Posterior vena cava (tissue), 2 donors: ENCODE data around the gene NCAM1. TPM values are rescaled to one million over a fixed set of nuclear protein-coding genes. Genes with fewer than 3 reads are reported as not detected.
"Not testable (repeated sequence)": the region's sequence is repeated elsewhere in the genome, so short reads cannot be mapped to it uniquely, and the experiment has no call there.

Experiments used
- DNase-seq: peaks from one replicate; pipeline ENCODE4 v3.0.0-alpha.2; 2020; ENCODE audit warnings: low spot score
- intact Hi-C, 2 donors: fragments of 100-400 bp; cut with DNase I; formaldehyde crosslinking; loops; one replicate each; pipeline versions ENCODE4 v1.14.1 to v1.14.2; 2022 to 2023
- long read RNA-seq, 2 donors: library from polyadenylated mRNA; unstranded; transcript quantifications; one replicate each; pipeline ENCODE4 v2.0.0, GENCODE V29; 2020 to 2021
- total RNA-seq, 2 donors: library from RNA; stranded (reverse); fragmentation: NEBNext Ultra II Directional; extraction: Animal tissue kit (Norgen Biotek cat#: 25700); gene quantifications; one replicate each; pipeline ENCODE4 v1.2.1, GENCODE V29; 2021
- donor health status: DM: yes; HTN: yes; CAD: no.
- donor health status: DM: yes; HTN: yes; CAD: no.

Gene NCAM1
- 100 to 1,000 TPM in 1 of 2 donors, 10 to 100 TPM in 1; 76.8 to 134 TPM for total RNA-seq
- long read RNA-seq, donor 1, partial matches to known transcripts: 8 of 29 reads
- long read RNA-seq, donor 1, other reads (novel, unspliced or antisense): 21 of 29 reads
- long read RNA-seq, donor 2, partial matches to known transcripts: 13 of 50 reads
- long read RNA-seq, donor 2, other reads (novel, unspliced or antisense): 36 of 50 reads

- intact Hi-C loops: loop anchor here in 1 of 2 donors (5.0 to 10.0 kb wide), 3 partner anchors 144 to 374 kb away; no protein-coding TSS in a partner anchor
- DNase-seq: peak; percentile 88
Measured at GRCh38 chr11:112961146-112961668, at the start of gene NCAM1. NCAM1 (plus strand) TSS chr11:112961420.

- DNase-seq: no peak
- intact Hi-C loops: no loop called here
Measured at GRCh38 chr11:112922606-112923005, 38.6 kb upstream of the NCAM1 start.

GRCh38 chr11:112924836-112925235 lies 36.4 kb upstream of the NCAM1 start:
- DNase-seq, intact Hi-C loops: not testable (repeated sequence)

- no peak for DNase-seq
- intact Hi-C loops: no loop called here
Measured at GRCh38 chr11:112925516-112926310, 35.5 kb upstream of the NCAM1 start.

- intact Hi-C loops: no loop called here
- DNase-seq: no peak
Measured at GRCh38 chr11:112928136-112928535, 33.1 kb upstream of the NCAM1 start.

GRCh38 chr11:112929432-112929831 lies 31.8 kb upstream of the NCAM1 start:
- no peak for DNase-seq
- intact Hi-C loops: no loop called here

GRCh38 chr11:112931703-112932102 lies 29.5 kb upstream of the NCAM1 start:
- intact Hi-C loops: no loop called here
- DNase-seq: no peak

GRCh38 chr11:112932593-112932992 lies 28.6 kb upstream of the NCAM1 start:
- DNase-seq: no peak
- intact Hi-C loops: no loop called here

- intact Hi-C loops: no loop called here
- no peak for DNase-seq
Measured at GRCh38 chr11:112933970-112934369, 27.2 kb upstream of the NCAM1 start.

- intact Hi-C loops: no loop called here
- DNase-seq: no peak
Measured at GRCh38 chr11:112941104-112941503, 20.1 kb upstream of the NCAM1 start.

GRCh38 chr11:112942966-112943643 lies 18.1 kb upstream of the NCAM1 start:
- DNase-seq: no peak
- intact Hi-C loops: no loop called here

- intact Hi-C loops: no loop called here
- no peak for DNase-seq
Measured at GRCh38 chr11:112946866-112947265, 14.4 kb upstream of the NCAM1 start.

- no peak for DNase-seq
- intact Hi-C loops: no loop called here
Measured at GRCh38 chr11:112949781-112950575, 11.2 kb upstream of the NCAM1 start.

GRCh38 chr11:112958670-112959069 lies 2.5 kb upstream of the NCAM1 start:
- DNase-seq: no peak
- intact Hi-C loops: no loop called here

GRCh38 chr11:112961751-112962578 lies 745 bp downstream of the NCAM1 start:
- intact Hi-C loops: loop anchor here in 1 of 2 donors (5.0 to 10.0 kb wide), 3 partner anchors 143 to 375 kb away; no protein-coding TSS in a partner anchor
- peak; percentile 81 for DNase-seq

GRCh38 chr11:112962579-112963367 lies 1.6 kb downstream of the NCAM1 start:
- DNase-seq: peak; percentile 86
- intact Hi-C loops: loop anchor here in 1 of 2 donors (5.0 to 10.0 kb wide), 3 partner anchors 142 to 375 kb away; no protein-coding TSS in a partner anchor

- peak; percentile 78 for DNase-seq
- intact Hi-C loops: loop anchor here in 1 of 2 donors (5.0 to 10.0 kb wide), 3 partner anchors 141 to 376 kb away; no protein-coding TSS in a partner anchor
Measured at GRCh38 chr11:112963368-112963955, 2.2 kb downstream of the NCAM1 start.
